Cardiac septum (tissue), 1 donor: ENCODE data around the gene EIF2B2. TPM values are rescaled to one million over a fixed set of nuclear protein-coding genes. Genes with fewer than 3 reads are reported as not detected.

Source experiments
- DNase-seq: peaks from one replicate; pipeline ENCODE4 v3.0.0-alpha.2; 2020; ENCODE audit warnings: low spot score
- intact Hi-C: fragments of 100-400 bp; cut with DNase I; formaldehyde crosslinking; loops from one replicate; pipeline ENCODE4 v1.14.0; 2022
- long read RNA-seq: library from polyadenylated mRNA; unstranded; transcript quantifications from one replicate; pipeline ENCODE4 v2.0.0, GENCODE V29; 2021
- total RNA-seq: library from RNA; stranded (reverse); fragmentation: NEBNext Ultra II Directional; extraction: Animal tissue kit (Norgen Biotek cat#: 25700); gene quantifications from one replicate; pipeline ENCODE4 v1.2.1, GENCODE V29; 2021
- donor health status: DM: no; HTN: no; CAD: no.

Gene EIF2B2
- 36.4 TPM for total RNA-seq
- long read RNA-seq, full-length matches to known transcripts, result 17 of 21 reads
- long read RNA-seq, partial matches to known transcripts, result 3 of 21 reads
- long read RNA-seq, other reads (novel, unspliced or antisense), result 1 of 21 reads

GRCh38 chr14:75002392-75003249 lies at the start of gene EIF2B2:
TSS of gene EIF2B2 (plus strand) at chr14:75002921. CDS start at chr14:75002991, 70 bp downstream.
- intact Hi-C loops, result loop anchor here (5.0 to 10.0 kb wide), 2 partner anchors 48 to 65 kb away; partner anchors contain the start of genes PGF and ZC2HC1C
- peak; percentile 97 for DNase-seq

GRCh38 chr14:74953686-74954085 lies 49.0 kb upstream of the EIF2B2 start:
- DNase-seq, result no peak
- intact Hi-C loops, result loop anchor here (10.0 kb wide), 1 partner anchor 51 kb away; the partner anchor contains the start of gene EIF2B2

DNA sequence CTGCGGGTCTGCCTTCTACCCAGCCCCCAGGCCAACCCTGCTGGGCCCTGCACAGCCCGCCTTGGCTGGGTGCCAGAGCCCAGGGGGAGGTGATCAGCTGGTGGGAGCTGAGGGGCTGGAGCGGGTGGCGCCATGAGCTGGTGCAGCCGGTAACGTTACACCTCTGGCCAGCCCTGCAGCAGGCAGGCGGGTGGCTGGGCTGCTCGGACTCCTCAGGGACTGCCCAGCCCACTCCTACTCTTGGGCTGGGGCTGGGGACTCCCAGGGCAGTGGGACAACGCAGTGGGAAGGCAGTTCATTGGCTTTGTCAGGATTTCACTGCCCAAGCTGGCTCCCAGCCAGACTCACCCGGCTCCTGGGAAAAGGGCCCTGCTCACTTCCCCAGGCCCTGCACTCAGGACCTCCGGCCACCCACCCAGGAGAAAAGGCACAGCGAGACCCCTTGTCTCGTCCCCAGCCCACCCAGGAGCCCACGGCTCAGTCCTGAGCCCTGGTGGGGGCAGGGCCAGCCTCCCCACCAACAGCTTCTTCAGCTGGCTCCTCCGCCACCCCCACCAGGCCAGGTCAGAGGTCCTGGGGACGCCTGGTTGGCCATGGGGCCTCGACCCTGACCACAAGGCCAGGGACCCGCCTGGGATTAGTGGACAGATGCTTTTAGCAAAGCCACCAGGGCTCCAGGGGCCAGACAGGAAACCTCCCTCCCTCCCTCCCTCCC lies 48.3 kb upstream of the EIF2B2 start:
- no peak for DNase-seq
- intact Hi-C loops, result loop anchor here (10.0 kb wide), 1 partner anchor 50 kb away; the partner anchor contains the start of gene EIF2B2

DNA sequence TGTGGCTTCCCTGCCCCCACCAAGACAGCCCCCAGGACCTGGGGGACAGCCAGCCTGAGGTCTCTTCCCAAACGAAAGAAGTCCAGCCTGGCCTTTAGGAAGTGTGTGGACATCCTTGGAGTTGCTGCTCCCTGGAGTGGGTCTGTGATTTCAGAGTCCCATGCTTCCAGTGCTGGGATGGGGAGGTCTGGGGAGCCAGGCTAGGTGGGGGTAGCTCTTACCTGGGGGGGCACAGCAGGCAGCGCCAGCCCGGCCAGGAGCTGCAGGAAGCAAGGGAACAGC lies 47.8 kb upstream of the EIF2B2 start:
- no peak for DNase-seq
- intact Hi-C loops, result loop anchor here (10.0 kb wide), 1 partner anchor 50 kb away; the partner anchor contains the start of gene EIF2B2

DNA sequence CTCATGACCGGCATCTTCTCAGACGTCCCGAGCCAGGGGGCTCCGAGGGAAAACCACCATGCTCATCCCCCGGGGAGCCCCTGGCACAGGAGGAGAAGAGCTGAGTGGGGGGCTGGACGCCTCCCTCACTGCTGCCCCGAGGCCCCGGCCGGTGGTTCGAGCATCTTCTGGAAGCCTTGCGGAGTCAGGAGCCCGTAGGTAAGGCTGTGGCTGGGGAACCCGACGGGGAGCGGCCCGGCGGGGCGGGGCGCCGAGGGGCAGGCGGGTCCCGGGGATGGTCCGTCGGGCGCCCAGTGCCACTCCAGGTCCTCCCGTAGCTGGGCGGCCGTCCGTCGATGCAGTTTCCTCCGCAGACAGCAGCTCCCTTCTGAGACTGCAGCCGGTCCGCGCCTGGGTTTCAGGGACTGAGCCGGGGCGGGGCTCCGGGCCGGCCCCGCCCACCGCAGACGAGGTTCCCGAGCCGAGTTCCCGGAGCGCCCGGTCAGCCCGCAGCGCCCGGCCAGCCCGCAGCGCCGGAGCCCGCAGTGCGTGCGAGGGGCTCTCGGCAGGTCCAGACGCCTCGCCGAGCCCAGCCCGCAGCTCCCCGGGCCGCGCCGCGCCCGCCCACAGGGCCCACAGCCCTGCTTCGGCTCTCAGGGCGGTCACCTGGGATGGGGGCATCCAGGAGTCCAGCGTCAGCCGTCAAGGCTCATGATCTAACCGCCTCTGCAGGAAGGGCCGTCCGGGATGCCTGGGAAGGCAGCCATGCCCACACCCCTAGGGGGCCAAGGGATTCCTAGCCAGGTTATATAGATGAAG lies 47.3 kb upstream of the EIF2B2 start, which contains the start of gene PGF:
PGF (minus strand) TSS at position 369 of the 798 bp plus-strand sequence; CDS start at position 14, 355 bp downstream.
- intact Hi-C loops, result loop anchor here (10.0 kb wide), 1 partner anchor 49 kb away; the partner anchor contains the start of gene EIF2B2
- DNase-seq, result peak; percentile 90

- intact Hi-C loops, result loop anchor here (10.0 kb wide), 1 partner anchor 49 kb away; the partner anchor contains the start of gene EIF2B2
These were observed 46.8 kb upstream of the EIF2B2 start for GRCh38 chr14:74956027-74956279.

GRCh38 chr14:74956280-74957072 lies 46.2 kb upstream of the EIF2B2 start:
- intact Hi-C loops, result loop anchor here (10.0 kb wide), 1 partner anchor 48 kb away; the partner anchor contains the start of gene EIF2B2
- no peak for DNase-seq

More at GRCh38 chr14:74956027-74956279, 46.8 kb upstream of the EIF2B2 start:
- DNase-seq, result no peak

- no peak for DNase-seq
- intact Hi-C loops, result loop anchor here (10.0 kb wide), 1 partner anchor 45 kb away; the partner anchor contains the start of gene EIF2B2
These were observed 43.0 kb upstream of the EIF2B2 start for GRCh38 chr14:74959596-74960180.

DNA sequence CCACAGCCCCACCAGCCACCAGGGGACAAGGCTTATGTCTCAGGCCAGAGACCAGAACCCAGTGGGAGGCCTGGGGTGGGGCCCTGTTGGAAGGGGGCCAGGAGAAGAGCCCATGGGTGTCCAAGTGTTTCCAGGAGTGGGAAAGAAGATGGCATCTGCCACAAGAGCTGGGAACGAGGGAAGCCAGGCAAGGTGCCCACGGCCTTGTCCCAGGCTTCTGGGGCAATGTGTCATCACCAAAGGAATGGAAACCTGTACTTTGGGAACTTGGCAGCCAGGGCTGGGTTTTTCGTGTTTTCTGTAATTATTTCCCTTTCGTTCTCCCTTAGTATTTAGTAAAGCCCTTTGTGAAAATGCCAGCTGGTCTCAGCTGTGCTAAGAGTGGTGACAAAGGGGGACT lies 42.0 kb upstream of the EIF2B2 start:
- intact Hi-C loops, result no loop called here
- DNase-seq, result no peak

DNA sequence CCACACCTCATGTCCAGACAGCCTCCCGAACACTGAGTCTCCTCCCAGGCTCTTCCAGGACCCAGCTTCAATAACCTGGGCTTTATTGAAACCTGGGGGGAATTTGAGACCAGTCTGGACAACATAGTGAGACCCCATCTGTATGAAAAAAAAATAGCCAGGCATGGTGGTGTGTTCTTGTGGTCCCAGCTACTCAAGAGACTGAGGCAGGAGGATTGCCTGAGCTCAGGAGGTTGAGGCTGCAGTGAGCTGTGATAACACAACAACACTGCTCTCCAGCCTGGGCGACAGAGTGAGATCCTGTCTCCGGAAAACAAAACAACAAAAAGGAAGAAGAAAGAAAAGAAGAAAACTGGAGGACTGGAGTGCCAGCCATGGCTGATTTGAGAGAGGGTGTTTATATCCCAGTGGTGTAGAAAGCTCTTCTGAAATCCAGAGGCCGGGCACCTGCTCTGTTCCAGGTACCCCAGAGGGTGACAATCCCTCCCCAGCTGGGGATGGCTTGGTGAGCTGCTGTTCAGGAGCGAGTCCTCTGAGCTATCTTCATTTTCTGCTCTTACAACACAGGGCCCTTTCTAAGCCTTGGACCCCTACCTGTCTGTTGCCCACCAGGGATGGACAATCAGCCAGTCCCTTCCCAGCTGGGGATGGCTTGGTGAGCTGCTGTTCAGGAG lies 41.3 kb upstream of the EIF2B2 start:
- no peak for DNase-seq
- intact Hi-C loops, result no loop called here

DNA sequence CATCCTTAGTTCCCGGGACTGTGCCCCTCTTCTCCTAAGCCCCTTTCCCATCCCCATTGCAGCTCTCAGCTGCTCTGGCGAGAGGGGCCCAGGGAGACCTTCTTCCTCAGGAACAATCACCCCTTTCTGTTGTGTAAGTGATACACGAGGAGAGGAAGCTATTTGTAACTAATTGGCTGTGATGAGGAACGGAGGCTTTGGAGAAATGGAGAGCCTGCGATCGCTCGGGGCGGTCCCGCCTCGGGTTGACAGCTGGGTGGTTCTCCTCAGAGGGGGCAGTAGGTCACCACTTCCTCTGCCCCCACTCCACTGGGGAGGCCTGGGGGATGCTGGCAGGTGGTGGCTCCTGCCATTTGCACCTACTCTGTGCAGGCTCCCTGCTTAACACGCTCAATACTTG lies 40.7 kb upstream of the EIF2B2 start:
- intact Hi-C loops, result no loop called here
- no peak for DNase-seq

DNA sequence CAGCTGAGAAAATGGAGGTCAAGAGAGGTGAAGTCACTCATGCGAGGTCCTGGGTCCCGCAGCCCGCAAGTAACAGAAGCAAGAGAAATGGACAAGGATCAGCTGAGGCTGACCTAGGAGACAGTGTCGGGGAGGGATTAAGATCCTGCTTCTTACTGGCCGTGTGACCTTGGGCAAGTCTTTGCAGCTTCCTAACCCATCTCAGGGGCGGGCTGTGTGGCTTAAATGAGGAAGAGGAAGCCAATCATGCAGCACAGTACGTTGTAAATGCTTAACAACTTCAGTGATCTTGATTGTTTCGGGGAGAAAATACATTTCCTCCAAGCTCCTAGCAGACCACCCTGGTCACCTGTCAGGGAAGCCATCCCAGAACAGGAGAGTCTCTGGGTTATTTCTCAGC lies 40.2 kb upstream of the EIF2B2 start:
- intact Hi-C loops, result no loop called here
- no peak for DNase-seq

DNA sequence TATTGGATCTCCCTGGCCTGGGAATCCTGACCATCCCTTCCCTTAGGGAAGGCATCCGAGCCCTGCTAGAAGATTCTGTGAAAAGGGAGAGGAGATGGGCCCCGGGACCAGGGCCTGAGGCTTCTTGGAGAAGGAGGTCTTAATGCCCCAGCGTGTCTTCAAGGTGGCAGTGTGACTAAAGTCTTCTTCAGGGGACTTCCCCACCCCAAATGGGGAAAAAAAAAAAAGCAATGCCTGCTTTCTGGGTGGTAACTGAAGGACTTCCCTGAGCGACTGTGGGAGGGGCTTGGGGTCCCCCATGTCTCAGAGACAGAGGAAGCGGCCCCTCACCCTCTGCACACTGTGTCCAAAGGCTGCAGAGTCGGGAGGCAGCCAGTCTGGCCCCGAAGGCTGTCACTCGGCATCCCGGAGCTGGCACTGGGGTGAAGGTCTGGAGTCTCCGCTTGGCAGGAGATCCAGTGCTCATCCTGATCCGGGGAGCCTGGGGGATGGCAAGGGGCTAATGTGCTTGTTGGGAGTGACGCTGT lies 39.5 kb upstream of the EIF2B2 start:
- intact Hi-C loops, result no loop called here

DNA sequence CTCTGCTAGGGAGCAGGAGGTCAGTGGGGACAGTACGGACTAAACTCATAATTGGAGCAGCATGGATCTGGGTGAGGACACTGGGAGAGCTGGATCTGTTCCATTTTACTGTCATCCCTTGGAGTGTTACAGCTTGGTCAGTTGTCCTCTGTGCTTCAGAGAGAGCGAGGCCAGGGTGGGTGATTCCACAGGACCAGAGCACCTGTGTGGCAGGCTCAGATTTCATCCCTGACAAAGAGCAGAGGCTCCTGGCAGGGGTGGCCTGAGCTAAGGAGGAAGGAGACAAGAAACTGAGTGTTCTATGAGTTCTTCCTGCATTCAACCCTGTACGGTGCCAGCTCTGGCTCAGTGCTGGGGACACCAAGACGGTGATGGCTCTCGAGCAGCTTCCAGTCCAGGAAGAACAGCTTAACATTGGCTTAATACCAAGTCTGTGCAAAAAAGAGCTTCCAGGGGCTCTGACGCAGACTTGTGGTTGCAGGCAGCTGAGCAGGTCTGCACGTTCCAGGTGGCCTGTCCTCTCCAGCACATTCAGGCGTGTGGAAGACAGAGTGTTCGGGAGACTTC lies 38.9 kb upstream of the EIF2B2 start:
- intact Hi-C loops, result no loop called here
- no peak for DNase-seq

More for the DNA sequence above, 39.5 kb upstream of the EIF2B2 start:
- no peak for DNase-seq

DNA sequence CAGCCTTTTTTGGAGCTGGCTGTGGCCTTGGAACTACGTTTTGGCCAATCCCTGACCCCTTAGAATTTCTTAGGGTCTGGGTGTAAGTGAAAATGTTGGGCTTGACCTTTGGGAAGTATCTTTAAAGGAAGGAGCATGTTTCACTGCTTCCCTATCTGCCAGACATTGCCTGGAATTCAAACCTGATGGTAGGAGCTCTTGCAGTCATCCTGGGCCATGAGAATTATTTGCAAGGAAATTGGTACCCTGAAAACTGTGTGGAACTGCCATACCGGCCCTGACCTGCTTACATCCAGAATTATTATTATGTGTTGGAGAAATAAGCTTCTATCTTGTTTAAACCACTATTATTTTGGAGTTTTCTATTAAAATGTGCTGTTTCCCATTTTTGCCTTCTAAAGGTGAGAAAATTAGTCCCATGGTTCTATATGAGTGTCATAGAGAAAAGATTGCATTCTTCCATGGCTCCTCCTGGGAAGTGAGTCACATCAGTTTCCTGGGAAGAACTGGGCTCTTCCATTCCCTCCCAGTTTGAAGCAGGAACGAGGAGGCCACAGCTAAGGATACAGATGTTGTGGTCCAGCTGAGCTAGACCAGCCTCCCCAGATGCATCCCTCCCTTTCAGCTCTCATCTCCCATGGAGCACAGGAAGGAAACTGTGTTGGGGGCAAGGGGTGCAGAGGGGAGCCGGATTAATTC lies 37.8 kb upstream of the EIF2B2 start:
- intact Hi-C loops, result no loop called here
- DNase-seq, result no peak

DNA sequence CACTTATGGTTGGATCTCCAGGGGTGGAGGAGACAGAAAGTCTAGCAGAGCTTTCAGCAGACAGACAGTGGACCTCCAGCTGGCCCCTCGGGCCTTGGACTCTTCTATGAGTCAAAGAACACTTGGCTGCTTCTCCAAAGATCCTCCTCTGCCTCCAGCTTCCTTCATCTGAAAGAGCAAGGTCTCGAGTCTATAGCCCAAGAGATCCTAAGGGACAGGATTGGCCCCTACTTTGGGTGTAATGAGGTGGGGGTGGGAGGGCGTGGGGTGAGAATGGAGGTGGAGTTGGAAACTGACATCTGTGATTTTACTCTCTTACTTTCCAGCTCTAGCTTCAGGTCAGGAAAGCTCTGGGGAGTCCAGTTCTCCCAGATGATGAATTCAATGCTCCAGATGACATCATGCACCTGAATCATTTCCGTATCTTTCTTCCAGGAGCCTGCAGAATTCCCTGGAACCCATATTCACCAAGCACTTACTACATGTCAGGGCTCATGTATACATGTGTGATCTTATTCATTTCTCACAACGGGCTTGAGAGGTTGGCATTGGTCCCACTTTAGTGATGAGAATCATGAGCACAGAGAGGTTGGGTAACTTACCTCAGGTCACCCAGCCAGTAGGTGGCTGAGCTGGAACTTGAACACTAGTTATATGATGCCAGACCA lies 37.1 kb upstream of the EIF2B2 start:
- intact Hi-C loops, result no loop called here
- no peak for DNase-seq
